Urinary bladder (tissue), 4 donors: ENCODE data around the gene ARHGDIB. TPM values are rescaled to one million over a fixed set of nuclear protein-coding genes. Genes with fewer than 3 reads are reported as not detected.

Experiments used
- DNase-seq: peaks from one replicate; pipeline ENCODE4 v3.0.0-alpha.2; 2015; ENCODE audit errors: extremely low spot score
- H3K27ac ChIP-seq: one replicate; pipeline ENCODE4 v1.5.1; 2013; ENCODE audit warnings: low read depth, mild to moderate bottlenecking, moderate library complexity
- H3K36me3 ChIP-seq: one replicate; pipeline ENCODE4 v1.6.1; 2013; ENCODE audit warnings: mild to moderate bottlenecking, moderate library complexity; ENCODE audit not compliant: insufficient read depth
- H3K4me1 ChIP-seq: one replicate; pipeline ENCODE4 v1.6.1; 2013; ENCODE audit warnings: mild to moderate bottlenecking, moderate library complexity; ENCODE audit not compliant: insufficient read depth
- H3K4me3 ChIP-seq: one replicate; pipeline ENCODE4 v1.5.1; 2013; ENCODE audit warnings: low read depth, low read length
- WGBS: extraction: QIAGEN DNeasy Blood & Tissue Kit; methylation state at CpG from one replicate; pipeline ENCODE4 v1.1.7; 2013; 5-methylcytosine and 5-hydroxymethylcytosine counted together
- polyA plus RNA-seq: library from polyadenylated mRNA; stranded (reverse); fragments of 200-250 nt; gene quantifications from one replicate; pipeline ENCODE4 v1.2.3, GENCODE V29; 2013
- total RNA-seq: library from RNA; depleted of rRNA; stranded (reverse); fragments of >200 nt; gene quantifications from one replicate; pipeline ENCODE4 v1.2.3, GENCODE V29; 2014
- donor health status: healthy with polysubstance abuse.
- donor health status: healthy.

Gene ARHGDIB
- total and polyA plus RNA-seq, 2 donors, result 56.6 to 127 TPM

- Histone ChIP-seq H3K36me3 (no peaks in the 10 kb centered on the region), H3K4me1 (no peaks in the 10 kb centered on the region), H3K27ac (no peak overlapping the region), H3K4me3 (no peak overlapping the region)
- WGBS, result 98% methylated on average over 2 of the region's 2 CpGs
- no peak for DNase-seq
Measured at GRCh38 chr12:14923944-14924343, 37.5 kb downstream of the ARHGDIB start.

- no peak for DNase-seq
- Histone ChIP-seq H3K27ac (no peak overlapping the region), H3K36me3 (no peaks in the 10 kb centered on the region), H3K4me3 (no peak overlapping the region), H3K4me1 (no peaks in the 10 kb centered on the region)
- 94% methylated on average over 2 of the region's 2 CpGs for WGBS
Measured at GRCh38 chr12:14921218-14921617, 40.2 kb downstream of the ARHGDIB start.

- no peak for DNase-seq
- Histone ChIP-seq H3K27ac (no peak overlapping the region), H3K36me3 (no peaks in the 10 kb centered on the region), H3K4me1 (no peaks in the 10 kb centered on the region), H3K4me3 (no peak overlapping the region)
- 78% methylated on average over 7 of the region's 7 CpGs for WGBS
Measured at GRCh38 chr12:14920475-14921126, 40.8 kb downstream of the ARHGDIB start.

DNA sequence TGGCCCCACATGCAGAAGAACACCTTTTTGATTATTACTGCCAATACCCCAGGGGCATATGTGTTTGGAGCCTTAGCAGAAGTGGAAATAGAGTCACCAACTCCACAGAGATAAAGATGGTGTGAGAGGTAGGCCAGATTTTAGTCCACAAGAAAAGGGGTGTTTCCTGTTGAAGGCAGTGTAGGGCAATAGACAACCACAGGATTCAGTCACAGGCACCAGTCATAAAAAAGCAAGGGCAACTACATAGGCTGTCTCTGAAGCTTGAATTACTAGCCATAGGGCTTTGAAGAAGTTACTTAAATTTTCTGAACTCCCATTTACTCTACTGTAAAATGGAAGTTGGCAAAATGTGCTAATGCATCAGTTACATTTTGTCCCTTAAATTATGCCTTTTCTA is 41.9 kb downstream of the ARHGDIB start:
- Histone ChIP-seq H3K4me1 (no peaks in the 10 kb centered on the region), H3K36me3 (no peaks in the 10 kb centered on the region), H3K4me3 (no peak overlapping the region), H3K27ac (no peak overlapping the region)
- no peak for DNase-seq

DNA sequence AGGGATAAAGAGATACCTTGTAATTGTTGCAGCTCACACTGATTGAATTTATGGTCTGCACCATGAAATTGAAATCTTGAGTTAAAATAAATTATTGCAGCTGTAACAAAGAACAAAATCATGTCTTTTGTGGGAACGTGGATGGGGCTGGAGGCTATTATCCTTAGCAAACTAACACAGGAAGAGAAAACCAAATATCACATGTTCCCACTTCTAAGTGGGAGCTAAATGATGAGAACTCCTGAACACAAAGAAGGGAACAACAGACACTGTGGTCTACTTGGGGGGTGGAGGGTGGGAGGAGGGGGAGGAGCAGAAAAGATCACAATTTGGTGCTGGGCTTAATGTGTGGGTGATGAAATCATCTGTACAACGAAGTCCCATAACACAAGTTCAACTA is 45.7 kb downstream of the ARHGDIB start:
- Histone ChIP-seq H3K27ac (no peak overlapping the region), H3K4me3 (no peak overlapping the region), H3K4me1 (no peaks in the 10 kb centered on the region), H3K36me3 (no peaks in the 10 kb centered on the region)
- DNase-seq, result no peak
- 83% methylated on average over 2 of the region's 2 CpGs for WGBS

DNA sequence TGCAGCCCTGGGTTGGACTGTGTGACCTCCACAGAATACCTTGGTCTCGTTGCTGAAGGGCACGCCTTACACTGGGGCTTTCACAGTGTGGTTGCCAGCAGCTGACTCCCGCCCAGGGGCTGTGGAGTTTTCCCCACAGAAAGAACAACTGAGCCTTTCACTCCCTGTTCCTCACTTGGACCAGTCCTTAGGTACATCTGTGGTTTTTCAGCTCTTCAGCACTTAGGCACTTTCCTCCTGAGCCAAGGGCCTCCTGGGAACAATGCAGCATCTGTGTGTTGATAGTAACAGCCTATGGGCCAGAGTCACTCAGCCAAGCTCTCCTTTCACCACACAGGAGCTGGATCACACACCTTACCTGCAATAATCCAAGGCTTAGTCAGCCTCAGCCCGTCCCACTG is 48.0 kb downstream of the ARHGDIB start:
- 41% methylated on average over 4 of the region's 4 CpGs for whole genome bisulfite sequencing
- DNase-seq, result no peak
- Histone ChIP-seq H3K27ac (no peak overlapping the region), H3K4me3 (no peak overlapping the region), H3K36me3 (no peaks in the 10 kb centered on the region), H3K4me1 (no peaks in the 10 kb centered on the region)

- WGBS, result 63% methylated on average over 2 of the region's 2 CpGs
- Histone ChIP-seq H3K4me3 (no peak overlapping the region), H3K36me3 (no peaks in the 10 kb centered on the region), H3K4me1 (no peaks in the 10 kb centered on the region), H3K27ac (no peak overlapping the region)
- no peak for DNase-seq
Measured at GRCh38 chr12:14911131-14911530, 50.3 kb downstream of the ARHGDIB start.

GRCh38 chr12:14910090-14910915 is 51.1 kb downstream of the ARHGDIB start:
- H3K27ac ChIP-seq, result no peak overlapping the region
- no peak for DNase-seq
- WGBS, result 90% methylated on average over 5 of the region's 5 CpGs

GRCh38 chr12:14907953-14908352 is 53.4 kb downstream of the ARHGDIB start:
- H3K4me1 ChIP-seq, result peaks cover 3% of the 10 kb centered on the region
- H3K36me3 ChIP-seq, result no peaks in the 10 kb centered on the region
- WGBS, result 100% methylated on average over 1 of the region's 1 CpG
- DNase-seq, result no peak
- no peak overlapping the region for H3K4me3 ChIP-seq
- no peak overlapping the region for H3K27ac ChIP-seq

More at GRCh38 chr12:14910090-14910915, 51.1 kb downstream of the ARHGDIB start:
- Histone ChIP-seq H3K36me3 (no peaks in the 10 kb centered on the region), H3K4me3 (no peak overlapping the region), H3K4me1 (peaks cover under 1% of the 10 kb centered on the region)

- Histone ChIP-seq H3K27ac (no peak overlapping the region), H3K4me3 (no peak overlapping the region), H3K36me3 (no peaks in the 10 kb centered on the region), H3K4me1 (peaks cover 3% of the 10 kb centered on the region)
- DNase-seq, result no peak
- WGBS, result 84% methylated on average over 5 of the region's 5 CpGs
Measured at GRCh38 chr12:14906114-14906513, 55.3 kb downstream of the ARHGDIB start.

- Histone ChIP-seq H3K36me3 (no peaks in the 10 kb centered on the region), H3K4me1 (peaks cover 3% of the 10 kb centered on the region), H3K27ac (peak overlapping the region; percentile 62), H3K4me3 (no peak overlapping the region)
- 55% methylated on average over 5 of the region's 5 CpGs for WGBS
- no peak for DNase-seq
Measured at GRCh38 chr12:14905269-14906004, 56.0 kb downstream of the ARHGDIB start.

DNA sequence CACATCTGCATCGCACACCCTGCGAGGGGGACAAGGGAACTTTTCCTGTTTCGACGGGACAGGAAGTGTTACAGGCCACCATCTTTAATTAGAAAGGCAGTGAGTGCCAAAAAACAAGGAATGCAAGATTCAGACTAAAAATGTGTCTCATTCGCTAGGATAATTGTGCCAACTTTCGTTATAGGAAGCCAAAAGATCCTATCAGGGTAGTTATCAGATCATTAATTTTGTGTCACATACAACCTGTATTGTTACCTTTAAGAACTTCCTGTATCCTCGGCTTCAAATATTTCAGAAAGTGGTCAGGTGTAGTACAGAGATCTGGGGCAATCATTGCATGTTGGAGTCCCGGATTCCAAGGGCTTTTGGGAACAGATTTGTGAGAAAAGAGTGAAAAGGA is 56.5 kb downstream of the ARHGDIB start:
- WGBS, result 74% methylated on average over 8 of the region's 8 CpGs
- Histone ChIP-seq H3K4me3 (no peak overlapping the region), H3K27ac (peak overlapping the region; percentile 62), H3K4me1 (peaks cover 3% of the 10 kb centered on the region), H3K36me3 (no peaks in the 10 kb centered on the region)
- DNase-seq, result no peak

DNA sequence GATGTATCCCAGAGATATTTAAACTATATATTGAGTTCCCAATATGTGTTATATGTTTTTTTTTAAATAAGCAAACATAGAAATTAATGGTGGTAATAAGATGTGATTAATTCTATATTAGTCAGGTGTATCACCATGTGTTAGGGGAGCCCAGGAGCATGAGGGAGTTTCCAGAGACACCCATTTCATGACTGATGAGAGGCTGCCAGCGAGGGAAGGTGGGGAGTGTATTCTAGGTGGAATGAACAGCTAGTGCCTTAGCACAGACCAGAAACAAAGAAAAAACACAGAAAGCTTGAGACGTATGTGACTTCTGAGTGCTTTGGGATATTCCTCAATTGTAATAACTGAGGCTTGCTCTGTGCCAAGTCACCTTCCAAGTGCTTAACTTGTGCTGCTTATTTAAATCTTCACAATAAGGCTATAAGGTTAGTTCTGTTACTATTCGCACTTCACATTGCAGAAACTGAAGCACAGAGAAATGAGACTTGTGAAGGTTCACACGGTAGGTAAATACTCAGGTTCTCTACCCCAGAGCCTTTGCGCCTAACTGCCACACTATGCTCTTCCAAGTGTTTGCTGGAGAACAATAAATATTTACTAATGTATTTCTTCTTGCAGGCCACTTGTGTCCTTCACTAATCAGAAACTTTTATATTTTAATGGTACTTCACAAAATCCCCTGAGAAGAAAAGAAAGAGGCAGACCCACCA is 57.9 kb downstream of the ARHGDIB start:
- no peak for DNase-seq
- WGBS, result 93% methylated on average over 5 of the region's 5 CpGs
- Histone ChIP-seq H3K4me1 (peaks cover 3% of the 10 kb centered on the region), H3K27ac (no peak overlapping the region), H3K4me3 (no peak overlapping the region), H3K36me3 (no peaks in the 10 kb centered on the region)
